MCF 10A (cell line): ENCODE measurements around the gene DDX3X. TPM values are rescaled to one million over a fixed set of nuclear protein-coding genes. Genes with fewer than 3 reads are reported as not detected.

Source experiments
- BruUV-seq: library from RNA; stranded (reverse); fragments of 400-500 nt; replicated peaks from 2 replicates; lab custom pipeline; 2021; lab: Mats Ljungman, UMichigan
- CTCF ChIA-PET: fragments of 300-600 bp; sonication (Branson Sonifier 250); formaldehyde crosslinking; extraction: SDS; loops from one replicate; lab custom pipeline; 2021; ENCODE audit warnings: antibody characterized with exemption, inconsistent platforms; lab: Yijun Ruan, JAX
- POLR2A ChIA-PET: fragments of 300-600, 350-650 bp; sonication (Branson Sonifier 250); formaldehyde crosslinking; extraction: SDS; loops from one replicate; lab custom pipeline; 2020; ENCODE audit warnings: antibody characterized with exemption, inconsistent platforms; lab: Yijun Ruan, JAX
- DNase-seq: peaks from one replicate; pipeline ENCODE4 v3.0.0-alpha.2; 2018; ENCODE audit not compliant: unreplicated experiment
- H3K27ac Mint-ChIP-seq: one replicate; pipeline ENCODE4 v1.8.0; 2022; ENCODE audit warnings: mild to moderate bottlenecking, low read depth, mixed read lengths; ENCODE audit not compliant: unreplicated experiment
- H3K27me3 Mint-ChIP-seq: one replicate; pipeline ENCODE4 v1.8.0; 2022; ENCODE audit warnings: mixed read lengths; ENCODE audit not compliant: insufficient read depth, unreplicated experiment
- H3K36me3 Mint-ChIP-seq: one replicate; pipeline ENCODE4 v1.8.0; 2022; ENCODE audit warnings: mild to moderate bottlenecking, moderate library complexity, mixed read lengths; ENCODE audit not compliant: insufficient read depth, unreplicated experiment
- H3K4me1 Mint-ChIP-seq: one replicate; pipeline ENCODE4 v1.8.0; 2022; ENCODE audit warnings: mixed read lengths; ENCODE audit not compliant: insufficient read depth, unreplicated experiment
- H3K4me3 Mint-ChIP-seq: one replicate; pipeline ENCODE4 v1.8.0; 2022; ENCODE audit warnings: mild to moderate bottlenecking, moderate library complexity, mixed read lengths; ENCODE audit not compliant: unreplicated experiment
- H3K9me3 Mint-ChIP-seq: one replicate; pipeline ENCODE4 v1.8.0; 2022; ENCODE audit warnings: mixed read lengths; ENCODE audit not compliant: unreplicated experiment
- intact Hi-C: fragments of 100-400 bp; cut with micrococcal nuclease; formaldehyde crosslinking; loops from 2 replicates; pipeline ENCODE4 v1.14.1; 2022
- total RNA-seq: library from RNA; stranded (reverse); gene quantifications from 2 replicates; pipeline ENCODE4 v1.2.3, GENCODE V29; 2022
- TF ChIP-seq, protein P1 (sequence below): fragments of 200-600 bp; IDR thresholded peaks from one replicate; pipeline ENCODE4 v1.8.0; 2022; ENCODE audit warnings: antibody characterized with exemption, mild to moderate bottlenecking; ENCODE audit not compliant: unreplicated experiment

The DDX3X gene
- total RNA-seq, 1 experiment from 2014 or later = 290 TPM

DNA sequence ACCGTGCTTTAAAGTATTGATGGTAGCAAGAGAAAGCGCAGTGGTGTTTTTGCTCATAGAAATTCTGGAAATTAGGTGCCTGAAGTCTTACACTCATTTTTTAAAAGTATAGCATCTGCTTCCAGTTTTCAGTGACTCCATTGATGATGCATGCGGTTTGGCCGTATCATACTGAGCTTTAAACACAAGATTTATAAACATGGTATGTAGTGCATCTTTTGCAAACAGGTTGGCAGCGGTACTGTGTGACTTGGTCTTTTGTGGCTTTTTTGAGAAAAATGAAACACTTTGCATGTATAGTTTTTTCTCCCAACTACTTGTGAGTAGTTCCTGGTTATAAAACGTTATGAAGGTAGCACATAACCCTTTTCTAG is 2.0 kb downstream of the DDX3X start:
- Mint-ChIP-seq H3K4me3 (peak overlapping the region; percentile 80), H3K36me3 (peaks cover 65% of the 10 kb centered on the region), H3K9me3 (no peaks in the 10 kb centered on the region), H3K27ac (peak overlapping the region; percentile 99), H3K4me1 (peaks cover 32% of the 10 kb centered on the region), H3K27me3 (no peaks in the 10 kb centered on the region)
- ChIA-PET POLR2A (interaction anchor here (0.5 to 4.6 kb wide), 13 partner anchors 17 to 1697 kb away, joined by 3 to 28 read pairs (median 5); no protein-coding TSS in a partner anchor), CTCF (interaction anchor here (0.6 to 1.0 kb wide), 2 partner anchors 33 to 83 kb away, joined by 3 to 5 read pairs; no protein-coding TSS in a partner anchor)
- DNase-seq = no peak
- intact Hi-C loops = loop anchor here (5.0 kb wide), 1 partner anchor 46 kb away; no protein-coding TSS in a partner anchor
- BruUV-seq = no TSS peak
- TF ChIP-seq, protein P1, sequence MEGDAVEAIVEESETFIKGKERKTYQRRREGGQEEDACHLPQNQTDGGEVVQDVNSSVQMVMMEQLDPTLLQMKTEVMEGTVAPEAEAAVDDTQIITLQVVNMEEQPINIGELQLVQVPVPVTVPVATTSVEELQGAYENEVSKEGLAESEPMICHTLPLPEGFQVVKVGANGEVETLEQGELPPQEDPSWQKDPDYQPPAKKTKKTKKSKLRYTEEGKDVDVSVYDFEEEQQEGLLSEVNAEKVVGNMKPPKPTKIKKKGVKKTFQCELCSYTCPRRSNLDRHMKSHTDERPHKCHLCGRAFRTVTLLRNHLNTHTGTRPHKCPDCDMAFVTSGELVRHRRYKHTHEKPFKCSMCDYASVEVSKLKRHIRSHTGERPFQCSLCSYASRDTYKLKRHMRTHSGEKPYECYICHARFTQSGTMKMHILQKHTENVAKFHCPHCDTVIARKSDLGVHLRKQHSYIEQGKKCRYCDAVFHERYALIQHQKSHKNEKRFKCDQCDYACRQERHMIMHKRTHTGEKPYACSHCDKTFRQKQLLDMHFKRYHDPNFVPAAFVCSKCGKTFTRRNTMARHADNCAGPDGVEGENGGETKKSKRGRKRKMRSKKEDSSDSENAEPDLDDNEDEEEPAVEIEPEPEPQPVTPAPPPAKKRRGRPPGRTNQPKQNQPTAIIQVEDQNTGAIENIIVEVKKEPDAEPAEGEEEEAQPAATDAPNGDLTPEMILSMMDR = no peak

DNA sequence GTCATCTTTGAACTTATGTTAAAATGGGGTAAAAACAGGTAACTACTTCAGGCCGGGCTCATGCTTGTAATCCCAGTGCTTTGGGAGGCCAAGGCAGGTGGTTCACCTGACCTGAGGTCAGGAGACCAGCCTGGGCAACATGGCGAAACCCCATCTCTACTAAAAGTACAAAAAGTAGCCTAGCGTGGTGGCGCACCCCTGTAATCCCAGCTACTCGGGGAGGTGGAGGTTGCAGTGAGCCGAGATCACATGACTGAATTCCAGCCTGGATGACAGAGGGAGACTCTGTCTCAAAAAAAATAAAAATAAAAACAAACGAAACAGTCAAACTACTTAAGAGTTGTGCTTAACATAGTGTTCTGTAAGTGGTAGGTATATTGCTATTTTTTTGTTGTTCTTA is 2.5 kb downstream of the DDX3X start:
- no peaks in the 10 kb centered on the region for H3K27me3 Mint-ChIP-seq
- no peaks in the 10 kb centered on the region for H3K9me3 Mint-ChIP-seq
- TF ChIP-seq, protein P1 = no peak
- POLR2A ChIA-PET = interaction anchor here (0.5 to 4.6 kb wide), 8 partner anchors 16 to 406 kb away, joined by 3 to 28 read pairs (median 6); no protein-coding TSS in a partner anchor
- no TSS peak for BruUV-seq
- intact Hi-C loops = loop anchor here (5.0 kb wide), 1 partner anchor 46 kb away; no protein-coding TSS in a partner anchor
- H3K4me3 Mint-ChIP-seq = peak overlapping the region; percentile 80
- peak overlapping the region; percentile 99 for H3K27ac Mint-ChIP-seq
- H3K36me3 Mint-ChIP-seq = peaks cover 70% of the 10 kb centered on the region
- CTCF ChIA-PET = interaction anchor here (0.6 kb wide), 1 partner anchor 33 kb away, joined by 3 read pairs; no protein-coding TSS in a partner anchor
- peaks cover 32% of the 10 kb centered on the region for H3K4me1 Mint-ChIP-seq
- no peak for DNase-seq

DNA sequence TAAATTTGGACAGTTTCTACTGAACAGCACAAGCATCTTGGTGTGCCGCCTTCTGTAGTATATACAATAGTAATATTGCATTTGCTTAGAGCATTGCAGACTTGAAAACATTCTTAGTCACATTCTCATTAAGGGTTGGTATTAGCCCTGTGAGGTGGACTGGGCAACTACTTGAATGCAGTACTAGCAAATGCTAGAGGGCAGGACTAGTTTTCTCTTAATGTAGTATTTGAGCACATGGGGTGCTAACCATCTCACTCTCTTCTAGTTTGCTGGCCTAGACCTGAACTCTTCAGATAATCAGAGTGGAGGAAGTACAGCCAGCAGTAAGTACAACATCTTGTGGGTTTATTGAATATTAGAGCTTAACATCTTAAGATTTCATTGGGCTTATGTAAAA is 3.2 kb downstream of the DDX3X start:
- BruUV-seq = no TSS peak
- ChIA-PET CTCF (interaction anchor here (0.6 to 1.2 kb wide), 3 partner anchors 34 to 84 kb away, joined by 3 to 4 read pairs (median 4); no protein-coding TSS in a partner anchor), POLR2A (interaction anchor here (0.6 to 4.6 kb wide), 5 partner anchors 11 to 1510 kb away, joined by 3 to 28 read pairs (median 6); no protein-coding TSS in a partner anchor)
- DNase-seq = no peak
- peaks cover 32% of the 10 kb centered on the region for H3K4me1 Mint-ChIP-seq
- H3K36me3 Mint-ChIP-seq = peaks cover 77% of the 10 kb centered on the region
- no peak overlapping the region for H3K27ac Mint-ChIP-seq
- intact Hi-C loops = loop anchor here (5.0 kb wide), 1 partner anchor 45 kb away; no protein-coding TSS in a partner anchor
- no peaks in the 10 kb centered on the region for H3K27me3 Mint-ChIP-seq
- H3K9me3 Mint-ChIP-seq = no peaks in the 10 kb centered on the region
- peak overlapping the region; percentile 80 for H3K4me3 Mint-ChIP-seq
- TF ChIP-seq, protein P1 = no peak

DNA sequence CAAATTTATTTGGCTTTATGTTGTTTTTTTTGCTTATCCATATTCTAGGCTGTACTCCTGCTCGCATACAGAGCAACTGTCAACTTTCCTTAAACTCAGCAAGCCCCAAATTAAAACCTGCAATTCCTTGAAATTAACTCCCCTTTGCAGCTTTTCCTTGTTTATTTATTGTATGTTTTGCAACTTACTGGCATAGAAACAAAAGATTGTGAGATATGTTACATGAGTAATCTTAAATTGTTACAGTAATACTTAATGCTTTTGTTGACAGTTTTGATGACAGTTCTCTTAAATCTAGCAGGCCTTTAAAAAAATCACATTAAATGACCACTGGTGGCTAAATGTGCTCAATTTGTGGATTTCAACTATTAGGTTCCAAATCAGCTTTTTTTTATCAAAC is 4.5 kb downstream of the DDX3X start:
- Mint-ChIP-seq H3K4me1 (peaks cover 32% of the 10 kb centered on the region), H3K27ac (no peak overlapping the region), H3K27me3 (no peaks in the 10 kb centered on the region), H3K36me3 (peaks cover 83% of the 10 kb centered on the region), H3K9me3 (no peaks in the 10 kb centered on the region), H3K4me3 (peak overlapping the region; percentile 80)
- intact Hi-C loops = loop anchor here (5.0 kb wide), 1 partner anchor 44 kb away; no protein-coding TSS in a partner anchor
- no peak for DNase-seq
- CTCF ChIA-PET = interaction anchor here (0.6 to 1.2 kb wide), 3 partner anchors 37 to 85 kb away, joined by 3 to 4 read pairs (median 4); no protein-coding TSS in a partner anchor
- POLR2A ChIA-PET = interaction anchor here (1.1 to 4.6 kb wide), 5 partner anchors 9 to 153 kb away, joined by 4 to 28 read pairs (median 6); no protein-coding TSS in a partner anchor
- TF ChIP-seq, protein P1 = no peak
- BruUV-seq = no TSS peak
